GM12801 (cell line): ENCODE data around the gene TPRA1.

Experiments
- CTCF ChIP-seq: IDR thresholded peaks from one replicate; pipeline ENCODE4 v1.5.1; 2011; ENCODE audit warnings: control low read depth; ENCODE audit not compliant: insufficient read length; ENCODE audit errors: extremely low read depth

Gene TPRA1

GRCh38 chr3:127568586-127568985 is 21.9 kb downstream of the TPRA1 start:
- no peak for TF ChIP-seq CTCF

GRCh38 chr3:127566833-127567232 is 23.7 kb downstream of the TPRA1 start:
- no peak for TF ChIP-seq CTCF

- no peak for TF ChIP-seq CTCF
Observed at GRCh38 chr3:127565711-127566110, 24.8 kb downstream of the TPRA1 start.

GRCh38 chr3:127560051-127560787 is 30.3 kb downstream of the TPRA1 start:
- TF ChIP-seq CTCF: no peak

- TF ChIP-seq CTCF: no peak
Observed at GRCh38 chr3:127556565-127556964, 34.0 kb downstream of the TPRA1 start.

GRCh38 chr3:127555108-127555507 is 35.4 kb downstream of the TPRA1 start:
- TF ChIP-seq CTCF: no peak

GRCh38 chr3:127552038-127552437 is 38.5 kb downstream of the TPRA1 start:
- TF ChIP-seq CTCF: no peak

GRCh38 chr3:127551178-127551577 is 39.4 kb downstream of the TPRA1 start:
- TF ChIP-seq CTCF: no peak
